NCI-H146 treated with DMSO at 0.1 percent for 48 hours (cell line): Measurements from ENCODE around the gene SRGAP3.
"Not testable (repeated sequence)": the region's sequence is repeated elsewhere in the genome, so short reads cannot be mapped to it uniquely, and the experiment has no call there.

ENCODE experiments used
- DNase-seq: peaks from one replicate; lab custom pipeline; 2025; ENCODE audit not compliant: unreplicated experiment; lab: John Stamatoyannopoulos, UW

SRGAP3 gene

DNA sequence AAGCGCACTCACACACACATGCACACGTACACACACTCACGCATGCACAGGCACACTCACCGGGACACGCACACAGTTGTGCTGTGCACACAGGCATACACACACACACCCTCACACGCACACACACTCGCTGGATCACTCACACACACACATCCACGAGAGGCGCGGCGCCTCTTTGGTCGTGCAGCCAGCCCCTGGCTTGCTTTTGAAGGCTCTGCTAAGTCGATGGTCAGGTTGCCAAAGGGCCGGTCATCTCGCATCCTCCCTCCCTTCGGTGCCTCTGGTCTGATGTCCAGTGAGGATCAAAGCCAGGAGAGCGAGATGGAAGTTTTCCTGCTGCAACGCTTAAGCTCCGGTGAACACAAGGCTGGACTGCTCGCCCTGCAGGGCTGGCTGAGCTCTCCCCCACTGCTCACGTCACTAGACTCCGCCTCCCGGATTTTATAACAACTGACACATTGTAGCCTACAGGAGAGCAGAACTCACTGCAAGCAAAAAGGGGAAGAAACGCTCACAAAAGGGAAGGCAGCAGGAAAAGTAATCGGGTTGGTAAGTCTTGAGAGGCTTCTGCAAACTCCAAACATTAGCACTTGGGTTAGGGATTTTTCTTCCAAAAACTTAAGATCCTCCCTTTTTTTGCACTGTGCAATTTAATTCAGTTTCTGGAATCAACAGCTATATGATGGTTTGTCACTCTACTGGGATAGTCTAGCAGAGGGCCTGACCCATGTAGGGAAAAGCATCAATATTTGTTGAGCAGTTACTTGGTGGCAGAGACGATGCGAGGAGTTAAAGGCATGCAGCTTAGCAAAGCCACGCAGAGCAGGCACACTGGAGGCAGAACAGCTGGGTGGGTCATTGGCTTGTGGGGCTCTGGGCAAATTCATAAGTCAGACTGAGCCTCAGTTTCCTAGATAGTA is at the start of gene SRGAP3:
Gene SRGAP3 (minus strand): TSS at position 374 of the 920 bp plus-strand sequence. CDS start 695 bp downstream, outside the sequence.
- peak; percentile 33 for DNase-seq

DNA sequence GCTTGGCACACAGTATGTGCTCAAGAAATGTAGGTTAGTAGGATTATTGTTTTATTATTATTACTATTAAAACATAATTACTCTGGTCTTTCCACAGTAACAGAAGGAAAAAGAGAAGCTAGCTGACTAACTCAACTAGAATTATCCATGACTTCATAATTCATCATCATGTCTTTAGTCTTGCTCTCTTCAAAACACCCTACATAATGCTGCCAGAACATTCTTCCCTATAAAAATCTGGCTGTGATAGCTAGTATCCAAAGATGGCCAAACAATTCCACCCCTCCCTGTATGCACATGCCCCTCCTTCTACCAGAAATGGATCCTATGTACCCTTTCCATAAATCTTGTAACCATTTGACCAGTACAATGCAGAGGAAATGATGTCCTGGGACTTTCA is 48.8 kb upstream of the SRGAP3 start:
- no peak for DNase-seq

DNA sequence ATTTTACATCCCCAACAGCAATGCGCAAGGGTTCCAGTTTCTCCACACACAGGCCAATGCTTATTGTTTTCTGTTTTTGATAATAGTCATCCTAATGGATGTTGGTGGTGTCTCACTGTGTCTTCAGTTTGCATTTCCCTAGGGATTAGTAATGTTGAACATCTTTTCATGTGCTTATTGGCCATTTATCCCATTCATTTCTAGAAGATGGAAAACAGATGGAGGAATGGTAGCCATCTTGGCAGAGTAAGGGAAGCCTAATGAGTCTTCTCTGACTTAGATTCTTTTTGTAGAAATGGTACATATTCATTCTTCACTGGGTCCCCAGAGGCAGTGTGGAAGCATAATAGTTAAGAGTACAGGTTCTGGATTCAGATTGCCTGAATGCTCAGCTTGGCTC is 46.8 kb upstream of the SRGAP3 start:
- DNase-seq, result no peak

DNA sequence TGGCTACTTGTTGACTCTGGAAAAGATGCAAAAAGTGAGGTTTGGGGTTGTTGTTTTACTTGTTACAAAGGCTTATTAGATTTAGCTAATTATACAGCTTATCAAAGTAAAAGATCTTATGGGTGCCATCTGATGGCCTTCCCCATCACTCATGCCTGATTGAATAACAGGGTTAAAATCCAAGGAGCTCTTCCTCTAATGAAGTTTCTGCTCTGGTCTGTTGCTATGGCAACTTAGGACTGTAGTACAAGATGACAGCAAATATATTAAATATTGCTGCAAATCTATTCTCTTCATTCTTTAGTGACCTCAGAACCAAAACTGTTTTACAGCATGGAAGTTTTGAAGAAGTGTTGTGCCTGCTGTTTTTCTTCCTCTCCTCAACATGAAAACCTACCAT is 45.6 kb upstream of the SRGAP3 start:
- DNase-seq, result no peak

DNA sequence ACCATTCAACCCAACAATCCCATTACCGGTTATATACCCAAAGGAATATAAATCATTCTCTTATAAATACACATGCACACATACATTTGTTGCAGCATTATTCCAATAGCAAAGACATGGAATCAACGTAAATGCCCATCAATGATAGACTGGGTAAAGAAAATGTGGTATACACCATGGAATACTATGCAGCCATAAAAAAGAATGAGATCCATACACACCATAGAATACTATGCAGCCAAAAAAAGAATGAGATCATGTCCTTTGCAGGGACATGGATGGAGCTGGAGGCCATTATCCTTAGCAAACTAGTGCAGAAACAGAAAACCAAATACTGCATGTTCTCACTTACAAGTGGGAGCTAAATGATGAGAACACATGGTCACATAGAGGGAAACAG is 44.5 kb upstream of the SRGAP3 start:
- not testable (repeated sequence) for DNase-seq

DNA sequence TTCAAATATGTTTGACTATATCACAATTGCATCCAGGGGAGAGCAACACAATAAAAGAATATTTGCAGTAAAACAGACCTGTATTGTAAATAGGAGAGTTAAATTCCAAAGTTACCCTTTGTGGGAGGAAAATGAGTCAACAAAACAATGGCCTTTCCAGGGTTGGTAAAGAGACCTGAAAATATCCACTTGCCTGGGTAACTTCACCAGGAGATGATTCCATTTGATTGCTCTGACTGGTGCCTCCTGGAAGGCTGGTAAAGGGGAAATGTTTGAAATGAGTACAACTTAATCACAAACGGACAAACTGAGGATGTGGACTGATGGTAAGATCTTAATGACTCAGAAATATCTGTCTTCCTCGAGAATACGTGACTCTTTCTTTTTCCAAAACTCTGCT is 43.6 kb upstream of the SRGAP3 start:
- DNase-seq, result no peak

DNA sequence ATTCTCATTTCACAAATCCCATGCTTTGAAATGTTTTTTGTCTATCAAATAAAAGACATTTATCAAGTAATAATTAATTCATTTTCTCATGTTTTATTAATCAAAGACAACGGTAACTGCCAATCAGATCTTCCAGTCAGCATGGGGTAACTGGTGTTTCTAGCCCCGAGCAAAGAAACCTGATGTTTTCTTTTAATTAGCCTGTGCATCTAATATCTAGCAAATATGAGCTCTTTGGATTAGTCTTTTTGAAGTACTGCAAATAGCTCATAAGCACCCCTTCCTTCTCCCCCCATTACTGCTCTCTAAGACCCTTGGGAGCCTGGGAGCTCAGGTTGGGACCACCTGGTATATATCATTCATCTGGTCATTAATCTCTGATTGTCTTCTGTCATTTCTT is 43.1 kb upstream of the SRGAP3 start:
- DNase-seq, result no peak

DNA sequence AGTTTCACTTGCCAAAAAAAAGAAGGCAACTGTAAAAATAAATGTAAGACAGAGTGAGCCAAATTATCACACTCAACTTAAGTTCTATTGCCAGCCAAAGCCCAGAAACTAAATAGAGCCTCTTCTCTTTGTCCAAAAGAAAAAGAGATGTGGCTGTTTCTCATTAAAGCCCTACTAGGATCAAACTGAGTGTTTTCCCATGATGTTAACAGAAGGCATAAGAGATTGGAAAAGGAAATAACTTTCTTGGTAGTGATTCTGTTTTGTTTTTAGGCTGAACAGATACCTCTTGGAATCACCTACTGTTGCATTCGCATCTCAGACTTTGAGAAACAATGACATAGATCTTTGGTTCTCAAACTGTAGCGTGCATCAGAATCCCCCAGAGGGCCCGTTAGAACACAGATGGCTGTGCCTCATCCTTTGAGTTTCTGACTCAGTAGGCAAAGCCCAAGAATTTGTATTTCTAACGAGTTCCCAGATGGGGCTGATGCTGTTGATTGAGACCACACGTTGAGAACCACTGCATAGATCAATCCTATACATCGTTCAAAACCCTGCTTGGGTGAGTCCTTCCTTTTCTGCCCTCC is 42.5 kb upstream of the SRGAP3 start:
- no peak for DNase-seq

DNA sequence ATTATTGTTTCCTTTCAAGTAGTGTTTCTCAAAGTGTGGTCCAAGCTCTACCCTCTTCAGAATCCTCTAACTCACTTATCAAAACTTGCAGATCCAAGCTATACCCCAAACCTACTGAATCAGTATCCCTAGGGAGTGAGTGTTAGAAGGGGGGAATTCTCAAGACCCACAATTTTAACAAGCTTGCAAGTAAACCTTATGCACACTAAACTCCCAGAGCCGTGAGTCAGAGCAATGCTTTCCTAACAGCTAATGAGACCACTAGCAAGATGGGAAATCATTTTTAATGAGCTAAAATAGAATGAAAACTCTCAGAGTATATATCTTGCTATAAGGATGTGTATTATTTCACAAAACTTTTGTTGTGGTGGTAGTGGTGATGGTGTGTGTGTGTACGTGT is 41.1 kb upstream of the SRGAP3 start:
- no peak for DNase-seq

DNA sequence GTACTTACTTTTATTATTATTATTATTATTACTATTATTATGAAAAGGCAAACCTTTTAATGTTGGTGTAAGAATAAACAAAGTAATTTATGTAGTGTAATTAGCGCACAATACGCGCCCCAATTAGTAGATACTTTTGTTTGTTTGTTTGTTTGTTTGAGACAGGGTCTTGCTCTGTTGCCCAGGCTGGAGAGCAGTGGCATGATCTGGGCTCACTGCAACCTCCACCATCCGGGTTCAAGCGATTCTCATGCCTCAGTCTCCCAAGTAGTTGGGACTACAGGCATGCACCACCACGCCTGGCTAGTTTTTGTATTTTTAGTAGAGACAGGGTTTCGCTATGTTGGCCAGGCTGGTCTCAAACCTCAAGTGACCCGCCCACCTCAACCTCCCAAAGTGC is 32.1 kb upstream of the SRGAP3 start:
- DNase-seq, result not testable (repeated sequence)

DNA sequence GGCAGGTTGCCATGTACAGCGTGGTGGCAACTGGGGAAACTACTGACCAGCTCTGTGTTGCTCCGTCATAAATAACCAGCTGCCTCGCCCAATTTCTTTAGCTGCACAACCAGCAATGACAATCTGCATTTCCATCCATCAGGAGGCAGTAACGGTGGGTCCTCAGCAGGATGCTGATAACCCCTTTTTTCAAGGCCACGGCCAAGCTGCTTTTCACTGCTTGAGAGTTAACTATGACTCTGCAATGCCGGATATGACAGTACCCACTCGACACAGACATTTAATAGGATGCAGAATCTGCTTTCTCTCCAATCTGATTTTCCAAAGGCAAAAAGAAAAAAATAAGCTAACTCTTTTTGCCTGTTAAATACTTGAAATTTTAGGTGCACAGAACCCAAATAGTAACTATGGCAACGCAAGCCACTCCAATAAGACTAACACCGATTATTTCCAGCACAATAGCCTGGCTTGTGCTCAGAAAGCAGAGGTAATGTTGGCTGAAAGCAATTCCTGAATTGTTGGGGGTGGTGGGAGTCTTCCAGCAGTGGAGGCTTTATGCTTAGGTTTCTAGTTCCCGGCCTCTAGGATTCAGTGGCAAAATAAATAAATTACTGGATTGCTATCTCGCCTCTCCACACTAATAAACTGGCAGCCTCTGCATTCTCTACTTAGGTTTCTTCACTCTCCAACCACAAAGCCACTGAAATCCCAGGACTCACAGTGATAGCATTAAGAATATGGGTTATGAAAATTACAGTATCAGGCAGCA is 31.2 kb upstream of the SRGAP3 start:
- DNase-seq, result peak; percentile 19

DNA sequence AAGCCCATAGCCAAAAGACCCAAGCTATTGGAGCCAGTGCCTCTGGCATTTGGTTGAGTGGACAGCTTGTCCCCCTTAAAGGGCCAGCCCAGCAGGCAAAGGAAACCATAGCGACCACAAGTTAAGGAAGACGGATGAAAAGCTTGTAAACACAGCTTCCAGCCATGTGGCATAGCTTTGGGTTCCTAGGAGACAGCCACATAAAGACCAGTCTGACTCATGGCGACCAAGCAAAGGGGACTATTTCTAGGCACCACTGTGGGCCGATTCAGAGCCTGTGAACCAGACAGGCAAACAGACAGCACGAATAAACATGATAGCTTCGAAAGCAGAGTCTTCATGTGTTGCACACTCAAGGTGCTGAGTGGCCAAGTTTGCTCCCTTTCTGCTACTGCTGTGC is 30.5 kb upstream of the SRGAP3 start:
- no peak for DNase-seq

DNA sequence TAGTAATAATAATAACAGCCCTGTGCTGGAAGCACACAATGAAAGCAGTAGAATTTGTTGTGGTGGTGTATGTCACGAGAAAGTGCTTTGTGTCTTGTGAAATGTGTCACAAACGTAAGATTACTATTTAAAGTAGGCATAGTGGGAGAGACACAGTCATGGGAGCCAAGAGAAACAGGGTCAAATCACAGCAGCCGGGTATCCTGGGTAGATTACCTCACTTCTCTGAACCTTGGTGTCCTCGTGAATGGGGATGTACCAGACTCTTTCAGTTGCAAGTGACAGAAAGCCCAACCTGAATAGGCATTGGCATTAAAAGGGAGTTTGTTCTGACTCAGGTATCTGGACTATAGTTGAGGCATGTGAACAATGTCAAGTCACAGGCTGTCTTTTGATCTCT is 29.1 kb upstream of the SRGAP3 start:
- DNase-seq, result no peak

DNA sequence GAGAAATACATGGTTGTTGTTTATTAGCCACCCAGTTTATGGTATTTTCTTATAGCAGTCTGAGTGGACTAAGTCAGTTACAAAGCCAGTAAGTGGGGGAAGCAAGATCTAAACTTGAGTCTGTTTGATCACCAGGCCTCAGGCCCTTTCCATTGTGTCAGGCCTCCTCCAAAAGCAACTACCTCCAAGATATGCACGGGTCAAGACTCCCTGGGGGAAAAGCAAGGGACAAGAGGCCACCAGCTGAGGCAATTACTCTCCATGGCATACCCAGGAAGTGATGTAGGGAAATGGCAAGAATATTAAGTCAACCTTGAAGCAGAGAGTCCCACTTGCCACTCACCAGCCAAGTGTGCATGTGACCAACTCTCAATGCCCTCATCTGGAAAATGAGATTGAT is 28.6 kb upstream of the SRGAP3 start:
- no peak for DNase-seq

DNA sequence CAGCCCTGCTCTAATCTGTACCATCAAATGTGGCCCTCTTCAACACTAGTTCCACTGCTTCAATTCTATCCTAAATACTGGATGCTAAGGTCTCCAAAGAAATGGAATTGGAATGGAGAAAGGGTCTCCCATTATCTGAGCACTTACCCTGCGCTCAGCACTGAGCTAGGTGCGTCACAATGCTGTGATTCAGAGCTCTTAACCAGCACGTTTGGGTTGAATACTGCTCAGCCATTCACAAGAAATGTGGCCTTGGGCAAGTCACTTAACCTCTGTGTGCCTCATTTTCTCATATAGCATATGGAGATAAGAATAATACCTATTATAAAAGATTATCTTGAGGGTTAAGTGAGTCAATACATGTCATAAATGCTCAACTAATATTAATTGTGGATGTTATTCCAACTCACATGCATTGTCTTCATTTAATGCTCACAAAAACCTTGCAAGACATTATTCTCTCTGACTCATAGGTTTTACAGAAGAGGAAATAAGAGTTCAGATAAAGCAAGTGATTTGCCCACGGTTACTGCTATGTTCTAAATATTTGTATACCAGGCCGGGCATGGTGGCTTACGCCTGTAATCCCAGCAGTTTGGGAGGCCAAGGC is 27.4 kb upstream of the SRGAP3 start:
- DNase-seq, result no peak

DNA sequence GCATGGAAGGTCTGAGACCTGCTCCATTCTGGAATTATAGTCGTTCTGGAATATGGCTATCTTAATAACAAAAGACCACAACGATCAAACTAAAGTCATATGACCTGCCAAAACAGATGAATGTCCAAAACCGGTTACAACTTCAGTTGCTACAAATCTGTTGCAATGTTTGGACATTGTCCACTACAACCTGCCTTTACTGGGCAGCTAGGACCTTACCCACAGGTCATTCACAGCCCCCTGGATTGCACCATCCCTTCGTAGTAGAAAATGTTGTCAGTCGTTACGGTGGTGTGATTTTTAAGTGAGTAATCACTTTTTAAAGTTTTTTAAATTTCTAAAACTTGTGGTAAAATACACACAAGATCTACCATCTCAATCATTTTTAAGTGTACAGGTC is 22.5 kb upstream of the SRGAP3 start:
- no peak for DNase-seq

DNA sequence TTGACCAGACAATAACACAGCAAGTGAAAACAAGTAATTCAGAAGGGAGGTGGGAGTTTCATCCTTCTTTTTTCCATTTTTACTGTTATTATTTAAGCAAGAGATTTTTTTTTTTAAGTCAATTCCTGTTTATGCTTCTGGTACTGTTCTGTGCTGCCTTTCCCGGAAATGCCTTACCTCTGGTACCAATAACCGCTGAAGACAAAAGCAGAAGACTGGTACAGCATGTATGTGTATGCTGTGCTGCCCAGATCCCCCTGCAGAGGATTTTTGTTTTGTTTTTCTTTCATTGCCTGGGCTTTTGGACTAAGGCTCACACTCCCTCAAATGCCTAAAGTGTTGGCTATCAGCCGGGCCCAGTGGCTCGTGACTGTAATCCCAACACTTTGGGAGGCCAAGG is 21.3 kb upstream of the SRGAP3 start:
- no peak for DNase-seq

DNA sequence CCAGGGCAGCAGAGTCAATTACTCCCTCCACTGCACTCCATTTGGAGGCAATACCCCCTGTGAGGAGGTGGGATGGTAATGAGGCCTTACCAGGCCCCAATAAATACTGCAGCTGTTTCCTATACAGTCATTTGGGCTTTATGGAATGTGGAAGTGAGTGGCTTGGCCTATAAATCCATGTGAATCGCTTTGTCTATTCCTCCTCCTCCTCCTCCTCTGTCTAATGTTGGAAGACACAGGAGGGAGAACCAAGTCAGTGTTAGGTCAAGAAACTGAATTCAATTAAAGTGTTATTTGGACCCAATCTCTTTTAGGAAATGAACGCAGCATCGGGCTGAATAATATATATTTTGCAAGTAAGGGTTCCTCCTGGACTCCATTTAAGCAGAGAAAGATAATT is 17.3 kb upstream of the SRGAP3 start:
- DNase-seq, result no peak

DNA sequence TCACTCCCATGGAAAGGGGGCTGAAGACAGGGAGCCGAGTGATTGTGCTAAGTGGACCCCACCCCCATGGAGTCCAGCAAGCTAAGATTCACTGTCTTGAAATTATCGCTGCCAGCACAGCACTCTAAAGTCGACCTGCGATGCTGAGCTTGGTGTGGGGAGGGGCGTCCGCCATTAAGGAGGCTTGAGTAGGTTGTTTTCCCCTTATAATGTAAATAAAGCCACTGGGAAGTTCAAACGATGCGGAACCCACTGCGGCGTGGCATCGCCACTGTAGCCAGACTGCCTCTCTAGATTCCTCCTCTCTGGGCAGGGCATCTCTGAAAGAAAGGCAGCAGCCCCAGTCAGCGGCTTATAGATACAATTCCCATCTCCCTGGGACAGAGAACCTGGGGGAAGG is 10.9 kb upstream of the SRGAP3 start:
- DNase-seq, result no peak

DNA sequence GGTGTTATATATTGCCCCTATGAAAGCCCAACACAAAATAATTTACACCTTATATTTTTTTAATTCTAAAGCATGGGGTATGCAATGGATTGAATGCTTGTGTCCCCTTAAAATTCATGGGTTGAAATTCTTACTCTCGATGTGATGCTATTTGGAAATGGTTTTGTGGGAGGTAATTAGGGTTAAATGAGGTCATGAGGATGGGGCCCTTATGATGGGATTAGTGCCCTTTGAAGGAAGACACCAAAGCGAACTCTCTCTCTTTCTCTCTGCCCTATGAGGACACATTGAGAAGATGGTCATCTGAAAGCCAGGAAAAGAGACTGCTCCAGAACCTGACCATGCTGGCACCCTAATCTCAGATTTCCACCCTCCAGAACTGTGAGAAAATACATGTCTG is 7.6 kb upstream of the SRGAP3 start:
- no peak for DNase-seq

DNA sequence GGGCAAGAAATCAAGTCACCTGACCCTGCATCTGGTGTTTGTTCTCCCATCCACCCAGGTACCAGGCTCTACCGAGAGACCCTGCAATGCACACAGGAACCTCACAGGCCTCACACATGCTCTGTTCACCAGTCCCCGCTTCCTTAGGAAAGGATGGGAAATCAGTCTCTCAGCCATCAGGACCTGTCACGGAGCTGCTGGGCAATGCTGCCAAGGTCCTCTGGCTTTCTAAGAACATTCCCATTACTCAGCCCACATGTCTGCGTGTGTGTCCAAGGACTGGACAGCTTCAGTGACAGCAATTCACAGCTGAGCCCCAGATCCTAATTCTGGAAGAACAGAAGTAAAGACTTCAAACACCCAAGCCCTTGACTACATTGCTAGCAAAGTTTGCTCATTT is 6.5 kb upstream of the SRGAP3 start:
- DNase-seq, result no peak
